Osteocyte (in vitro differentiated cells): ENCODE results near the gene ZCCHC2. TPM values are rescaled to one million over a fixed set of nuclear protein-coding genes. Genes with fewer than 3 reads are reported as not detected.

ENCODE experiments used
- DNase-seq: peaks from one replicate; pipeline ENCODE4 v3.0.0; 2021; ENCODE audit warnings: mixed read lengths; ENCODE audit not compliant: unreplicated experiment; ENCODE audit errors: extremely low spot score
- H3K27ac Mint-ChIP-seq: one replicate; pipeline ENCODE4 v1.8.0; 2021; ENCODE audit warnings: mild to moderate bottlenecking, mixed read lengths; ENCODE audit not compliant: unreplicated experiment
- H3K27me3 Mint-ChIP-seq: one replicate; pipeline ENCODE4 v1.8.0; 2021; ENCODE audit warnings: mixed read lengths; ENCODE audit not compliant: unreplicated experiment
- H3K36me3 Mint-ChIP-seq: one replicate; pipeline ENCODE4 v1.8.0; 2021; ENCODE audit warnings: mixed read lengths; ENCODE audit not compliant: unreplicated experiment
- H3K4me1 Mint-ChIP-seq: one replicate; pipeline ENCODE4 v1.8.0; 2021; ENCODE audit warnings: mixed read lengths; ENCODE audit not compliant: unreplicated experiment
- H3K4me3 Mint-ChIP-seq: one replicate; pipeline ENCODE4 v1.8.0; 2021; ENCODE audit warnings: mild to moderate bottlenecking, moderate library complexity, mixed read lengths; ENCODE audit not compliant: unreplicated experiment
- H3K9me3 Mint-ChIP-seq: one replicate; pipeline ENCODE4 v1.8.0; 2021; ENCODE audit warnings: mixed read lengths; ENCODE audit not compliant: unreplicated experiment
- CTCF ChIP-seq: fragments of 200-600 bp; sonication (generic); IDR thresholded peaks from 2 replicates; pipeline ENCODE4 v1.5.0; 2021; ENCODE audit warnings: antibody characterized with exemption, mild to moderate bottlenecking, moderate library complexity
- total RNA-seq: library from RNA; stranded (reverse); gene quantifications from 2 replicates; pipeline ENCODE4 v1.2.1, GENCODE V29; 2021

Gene ZCCHC2
- total RNA-seq, 1 donor from 2014 or later, result 11.2 TPM

- no peak for DNase-seq
- H3K27ac Mint-ChIP-seq, result no peak overlapping the region
- peaks cover 5% of the 10 kb centered on the region for H3K4me1 Mint-ChIP-seq
- TF ChIP-seq CTCF, result no peak
- H3K27me3 Mint-ChIP-seq, result peaks cover 32% of the 10 kb centered on the region
- no peak overlapping the region for H3K4me3 Mint-ChIP-seq
- no peaks in the 10 kb centered on the region for H3K9me3 Mint-ChIP-seq
- H3K36me3 Mint-ChIP-seq, result no peaks in the 10 kb centered on the region
Observed at GRCh38 chr18:62611453-62612288, 88.8 kb downstream of the ZCCHC2 start.

- Mint-ChIP-seq H3K27ac (no peak overlapping the region), H3K9me3 (no peaks in the 10 kb centered on the region), H3K27me3 (peaks cover 32% of the 10 kb centered on the region), H3K4me3 (no peak overlapping the region), H3K4me1 (peaks cover 5% of the 10 kb centered on the region), H3K36me3 (no peaks in the 10 kb centered on the region)
- no peak for TF ChIP-seq CTCF
- no peak for DNase-seq
Observed at GRCh38 chr18:62612289-62612645, 89.4 kb downstream of the ZCCHC2 start.

GRCh38 chr18:62612776-62613175, 90.0 kb downstream of the ZCCHC2 start:
- Mint-ChIP-seq H3K9me3 (no peaks in the 10 kb centered on the region), H3K4me3 (no peak overlapping the region), H3K27me3 (peaks cover 33% of the 10 kb centered on the region), H3K4me1 (peaks cover 5% of the 10 kb centered on the region), H3K36me3 (no peaks in the 10 kb centered on the region), H3K27ac (no peak overlapping the region)
- TF ChIP-seq CTCF, result no peak
- DNase-seq, result no peak

- H3K9me3 Mint-ChIP-seq, result no peaks in the 10 kb centered on the region
- no peaks in the 10 kb centered on the region for H3K36me3 Mint-ChIP-seq
- DNase-seq, result no peak
- H3K4me1 Mint-ChIP-seq, result peaks cover 5% of the 10 kb centered on the region
- TF ChIP-seq CTCF, result no peak
- no peak overlapping the region for H3K4me3 Mint-ChIP-seq
- peaks cover 39% of the 10 kb centered on the region for H3K27me3 Mint-ChIP-seq
- no peak overlapping the region for H3K27ac Mint-ChIP-seq
Observed at GRCh38 chr18:62614494-62614893, 91.7 kb downstream of the ZCCHC2 start.

- Mint-ChIP-seq H3K4me3 (no peak overlapping the region), H3K9me3 (no peaks in the 10 kb centered on the region), H3K36me3 (no peaks in the 10 kb centered on the region), H3K4me1 (no peaks in the 10 kb centered on the region), H3K27me3 (peaks cover 32% of the 10 kb centered on the region), H3K27ac (no peak overlapping the region)
- DNase-seq, result no peak
- no peak for TF ChIP-seq CTCF
Observed at GRCh38 chr18:62616331-62616805, 93.5 kb downstream of the ZCCHC2 start.
